Measurements from ENCODE around the gene APCDD1L. TPM values are rescaled to one million over a fixed set of nuclear protein-coding genes. Genes with fewer than 3 reads are reported as not detected.

APCDD1L gene
- total RNA-seq, 4 donors from 2014 or later, result 0.07 to 0.22 TPM; not detected in 2

GRCh38 chr20:58531063-58531462 lies 15.9 kb upstream of the APCDD1L start:
- no peak for ATAC-seq
- Histone ChIP-seq H3K4me1 (no peaks in the 10 kb centered on the region), H3K9me3 (peaks cover 3 to 13% (median 7%) of the 10 kb centered on the region in 3 donors), H3K27ac (no peak overlapping the region), H3K27me3 (no peaks in the 10 kb centered on the region), H3K4me3 (no peak overlapping the region), H3K36me3 (no peaks in the 10 kb centered on the region)
- intact Hi-C loops (cut with DNase I; ENCODE audit: low total_unique reads), result no loop called here
- TF ChIP-seq CTCF (IDR thresholded peaks at IDR 0.05 in 4 of 5, conservative IDR thresholded peaks at IDR 0.05 in 1 of 5) (no peak), POLR2A (IDR thresholded peaks at IDR 0.05) (no peak)
- DNase-seq, result no peak
- in situ Hi-C loops (cut with MboI; ENCODE audit: low sequenced_read_pairs in 4 of 4), result no loop called here

GRCh38 chr20:58528412-58528811 lies 13.2 kb upstream of the APCDD1L start:
- no peak for ATAC-seq
- intact Hi-C loops (cut with DNase I; ENCODE audit: low total_unique reads), result no loop called here
- no peak for TF ChIP-seq CTCF (IDR thresholded peaks at IDR 0.05 in 4 of 5, conservative IDR thresholded peaks at IDR 0.05 in 1 of 5)
- no peak for TF ChIP-seq POLR2A (IDR thresholded peaks at IDR 0.05)
- no peaks in the 10 kb centered on the region for H3K36me3 ChIP-seq
- no peak overlapping the region for H3K4me3 ChIP-seq
- in situ Hi-C loops (cut with MboI; ENCODE audit: low sequenced_read_pairs in 4 of 4), result no loop called here
- no peak for DNase-seq
- no peak overlapping the region for H3K27ac ChIP-seq
- no peaks in the 10 kb centered on the region for H3K27me3 ChIP-seq
- no peaks in the 10 kb centered on the region for H3K4me1 ChIP-seq
- H3K9me3 ChIP-seq, result peaks cover 3 to 13% (median 12%) of the 10 kb centered on the region in 3 donors

DNA sequence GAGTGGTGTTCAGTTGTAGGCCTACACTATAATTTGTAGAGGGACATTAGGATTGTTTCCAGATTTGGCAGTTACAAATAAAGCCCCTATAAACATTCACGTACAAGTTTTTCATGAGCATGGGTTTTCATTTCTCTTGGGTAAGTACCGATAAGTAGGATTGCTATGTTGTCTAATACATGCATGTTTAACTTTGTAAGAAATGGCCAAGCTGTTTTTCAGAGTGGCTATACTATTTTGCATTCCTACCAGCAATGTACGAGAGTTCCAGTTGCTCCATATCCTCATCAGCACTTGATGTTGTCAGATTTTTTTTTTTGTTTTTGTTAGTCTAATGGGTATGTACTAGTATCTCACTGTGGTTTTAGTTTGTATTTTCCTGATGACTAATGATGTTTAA lies 11.2 kb upstream of the APCDD1L start:
- no peak overlapping the region for H3K4me3 ChIP-seq
- intact Hi-C loops (cut with DNase I; ENCODE audit: low total_unique reads) (no loop called here), in situ Hi-C loops (cut with MboI; ENCODE audit: low sequenced_read_pairs in 4 of 4) (no loop called here)
- DNase-seq, result no peak
- no peaks in the 10 kb centered on the region for H3K36me3 ChIP-seq
- no peak overlapping the region for H3K27ac ChIP-seq
- ATAC-seq, result no peak
- H3K4me1 ChIP-seq, result no peaks in the 10 kb centered on the region
- no peaks in the 10 kb centered on the region for H3K27me3 ChIP-seq
- TF ChIP-seq CTCF (IDR thresholded peaks at IDR 0.05 in 4 of 5, conservative IDR thresholded peaks at IDR 0.05 in 1 of 5) (no peak), POLR2A (IDR thresholded peaks at IDR 0.05) (no peak)
- peaks cover 3 to 13% (median 12%) of the 10 kb centered on the region in 3 donors for H3K9me3 ChIP-seq

DNA sequence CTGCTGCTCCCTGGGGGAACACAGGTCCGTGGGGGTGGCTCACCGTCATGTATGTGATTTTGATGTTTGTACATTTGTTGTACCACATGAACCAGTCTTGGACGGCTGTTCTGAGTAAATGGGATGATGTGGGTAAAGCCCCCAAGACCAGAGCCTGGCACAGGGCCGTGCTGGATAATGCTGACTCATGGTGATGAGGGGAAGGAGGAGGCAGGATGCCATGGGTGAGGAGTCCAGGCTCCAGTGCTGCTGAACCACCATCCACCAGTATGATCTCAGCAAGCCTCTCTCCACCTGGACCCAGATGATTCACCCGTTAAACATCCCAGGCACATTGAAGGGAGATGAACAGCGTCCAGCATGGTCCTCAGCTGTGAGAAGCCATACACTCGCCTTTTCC lies 9.6 kb upstream of the APCDD1L start:
- DNase-seq (no peak), ATAC-seq (no peak)
- intact Hi-C loops (cut with DNase I; ENCODE audit: low total_unique reads), result no loop called here

More for the DNA sequence above, 9.6 kb upstream of the APCDD1L start:
- H3K27me3 ChIP-seq, result no peaks in the 10 kb centered on the region
- no peak overlapping the region for H3K27ac ChIP-seq
- in situ Hi-C loops (cut with MboI; ENCODE audit: low sequenced_read_pairs in 4 of 4), result no loop called here
- TF ChIP-seq POLR2A (IDR thresholded peaks at IDR 0.05), result no peak
- no peak for TF ChIP-seq CTCF (IDR thresholded peaks at IDR 0.05 in 4 of 5, conservative IDR thresholded peaks at IDR 0.05 in 1 of 5)
- peaks cover 3 to 12% (median 4%) of the 10 kb centered on the region in 3 donors for H3K9me3 ChIP-seq
- H3K36me3 ChIP-seq, result no peaks in the 10 kb centered on the region
- no peak overlapping the region for H3K4me3 ChIP-seq
- H3K4me1 ChIP-seq, result no peaks in the 10 kb centered on the region

Measured in gastrocnemius medialis (tissue), 4 donors.